KG1 (cell line): ENCODE results near the gene TRIM62.
A peak's percentile ranks its signal among the peaks of the same experiment; 100 is the strongest.
"Not testable (repeated sequence)": the region's sequence is repeated elsewhere in the genome, so short reads cannot be mapped to it uniquely, and the experiment has no call there.

Source experiments
- DNase-seq: peaks from one replicate; lab custom pipeline; 2025; lab: John Stamatoyannopoulos, UW

TRIM62 gene

DNA sequence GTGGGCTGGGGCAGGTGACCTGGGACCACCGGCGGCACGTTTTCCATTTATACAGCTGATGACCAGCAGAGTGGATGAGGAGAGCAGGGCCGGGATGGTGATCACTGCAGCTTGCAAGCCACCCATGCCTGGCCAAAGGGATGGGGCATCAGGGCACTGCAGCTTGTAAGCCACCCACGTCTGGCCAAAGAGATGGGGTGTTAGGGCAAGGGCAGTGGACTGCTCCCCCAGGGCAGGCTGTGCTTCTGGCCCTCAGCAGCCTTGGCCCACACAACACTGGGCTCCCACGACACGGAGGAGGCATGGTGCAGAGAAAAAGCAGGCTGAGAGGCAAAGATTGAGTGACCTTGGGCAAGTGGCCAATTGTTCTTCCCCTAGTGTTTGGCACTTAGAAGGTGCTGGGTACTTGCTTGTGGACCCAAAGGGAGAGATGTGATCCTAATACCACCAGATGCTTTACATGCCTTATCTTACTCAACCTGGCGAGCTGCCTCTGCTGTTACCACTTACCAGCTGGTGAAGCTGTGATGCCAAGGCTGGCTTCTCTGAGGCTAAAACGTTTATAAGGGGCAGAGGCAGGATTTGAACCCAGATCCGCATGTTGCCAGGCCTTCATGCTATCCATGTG is 48.3 kb downstream of the TRIM62 start:
- DNase-seq = no peak

DNA sequence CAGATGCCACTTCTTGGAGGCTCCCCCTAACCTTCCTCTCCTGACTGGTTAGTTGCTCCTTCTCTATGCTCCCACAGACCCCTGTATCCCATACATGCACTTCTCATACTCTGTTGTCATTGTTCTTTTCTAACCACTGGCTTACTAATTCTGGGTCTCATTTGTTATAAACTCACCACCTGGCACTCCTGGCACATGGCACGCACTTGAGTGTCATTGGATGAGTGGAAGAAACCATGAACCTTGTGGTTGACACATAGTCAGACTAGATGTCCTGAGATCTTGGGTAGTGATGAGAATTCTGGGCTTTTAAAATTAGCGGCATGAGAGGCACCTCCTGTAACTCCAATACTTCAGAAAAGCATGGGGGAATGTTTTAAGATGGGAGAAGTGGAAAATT is 49.3 kb downstream of the TRIM62 start:
- DNase-seq = no peak

DNA sequence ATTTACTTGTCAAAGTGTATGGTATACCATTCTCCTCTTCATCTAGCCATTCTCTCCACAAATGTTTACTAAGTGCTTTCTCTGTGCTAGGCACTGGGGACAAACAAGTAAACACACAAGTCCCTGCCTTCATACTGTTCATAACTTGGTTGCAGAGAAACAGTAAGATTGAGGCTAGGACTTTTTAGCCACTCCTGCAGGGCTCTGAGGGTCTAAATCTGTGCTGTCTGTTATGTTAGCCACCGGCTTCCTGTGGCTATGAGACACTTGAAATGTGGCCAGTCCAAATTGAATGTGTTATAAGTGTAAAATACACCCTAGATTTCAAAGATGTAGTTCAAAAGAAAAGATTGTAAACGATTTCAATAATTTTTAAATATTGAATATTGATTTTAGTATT is 50.7 kb downstream of the TRIM62 start:
- no peak for DNase-seq

DNA sequence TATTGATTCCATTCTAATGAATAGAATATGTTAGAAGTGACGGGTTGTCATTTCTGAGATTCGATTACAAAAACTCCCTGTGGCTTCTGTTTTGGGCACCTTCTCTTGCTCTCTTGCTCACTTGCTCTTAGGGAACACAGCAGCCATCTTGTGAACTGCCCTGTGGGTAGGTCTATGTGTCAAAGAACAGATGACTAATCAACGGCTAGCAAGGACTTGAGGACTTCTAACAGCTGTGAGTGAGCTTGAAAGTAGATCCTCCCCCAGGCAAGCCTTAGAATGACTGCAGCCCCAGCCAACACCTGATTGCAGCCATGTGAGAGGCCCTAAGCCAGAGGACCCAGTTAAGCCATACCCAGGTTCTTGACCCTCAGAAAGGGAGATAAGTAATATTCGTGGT is 51.5 kb downstream of the TRIM62 start:
- DNase-seq = no peak

DNA sequence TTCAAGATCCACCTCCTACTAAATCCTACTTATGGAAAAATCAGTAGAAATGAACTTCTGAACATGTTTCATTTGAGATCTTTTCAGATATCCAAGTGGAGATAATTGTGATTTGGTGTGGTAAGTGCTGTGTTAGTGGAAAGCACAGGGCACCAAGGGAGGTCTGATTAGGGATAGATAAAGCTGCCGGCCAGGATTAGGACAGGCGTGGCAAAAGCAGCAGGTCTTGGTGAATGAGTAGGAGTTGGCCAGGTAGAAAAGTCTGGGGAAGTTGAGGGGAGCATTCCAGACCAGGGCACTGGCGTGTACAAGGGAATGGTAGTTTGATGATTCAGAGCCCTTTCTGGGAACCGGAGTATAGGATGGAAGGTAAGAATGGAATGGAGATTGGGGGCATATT is 53.1 kb downstream of the TRIM62 start:
- DNase-seq = no peak

DNA sequence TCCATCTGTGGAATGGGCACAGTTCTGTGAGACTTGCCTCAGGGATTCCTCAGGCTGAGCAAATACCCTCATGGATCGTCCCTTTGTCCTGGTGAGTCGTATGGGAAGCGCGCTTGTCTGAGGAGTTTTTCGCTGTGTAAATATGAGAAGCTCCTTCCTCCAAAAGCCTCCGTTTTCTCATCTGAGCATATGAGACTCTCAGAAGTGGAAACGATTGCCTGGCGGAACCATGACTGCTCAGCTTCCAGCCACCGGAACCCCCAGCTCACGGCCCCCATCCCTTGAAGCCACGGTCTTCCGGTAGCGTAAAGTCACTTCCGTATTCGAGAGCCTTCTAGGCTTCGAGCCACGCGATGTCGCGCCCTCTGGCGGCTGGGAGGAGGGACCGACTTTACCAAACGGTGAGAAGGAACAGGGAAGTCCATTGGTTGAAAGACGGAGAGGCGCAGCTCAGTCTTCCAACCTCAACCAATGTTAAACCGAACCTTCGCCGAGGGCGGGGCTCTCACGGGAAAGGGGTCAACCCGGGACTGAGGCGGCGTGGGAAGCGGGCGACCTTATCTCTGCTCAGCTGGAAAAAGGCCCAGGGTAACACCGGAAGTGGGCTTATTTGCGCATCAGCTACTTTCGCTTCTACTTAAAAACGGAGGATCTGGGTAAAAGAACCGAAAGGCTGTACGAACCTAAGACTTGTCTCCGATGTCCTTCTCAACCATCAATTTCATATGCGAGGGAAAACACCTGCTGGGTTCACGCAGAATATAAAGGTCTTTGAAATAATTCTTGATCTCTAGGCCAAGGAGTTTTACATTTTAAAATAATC is 54.6 kb downstream of the TRIM62 start:
- DNase-seq = peak; percentile 99

DNA sequence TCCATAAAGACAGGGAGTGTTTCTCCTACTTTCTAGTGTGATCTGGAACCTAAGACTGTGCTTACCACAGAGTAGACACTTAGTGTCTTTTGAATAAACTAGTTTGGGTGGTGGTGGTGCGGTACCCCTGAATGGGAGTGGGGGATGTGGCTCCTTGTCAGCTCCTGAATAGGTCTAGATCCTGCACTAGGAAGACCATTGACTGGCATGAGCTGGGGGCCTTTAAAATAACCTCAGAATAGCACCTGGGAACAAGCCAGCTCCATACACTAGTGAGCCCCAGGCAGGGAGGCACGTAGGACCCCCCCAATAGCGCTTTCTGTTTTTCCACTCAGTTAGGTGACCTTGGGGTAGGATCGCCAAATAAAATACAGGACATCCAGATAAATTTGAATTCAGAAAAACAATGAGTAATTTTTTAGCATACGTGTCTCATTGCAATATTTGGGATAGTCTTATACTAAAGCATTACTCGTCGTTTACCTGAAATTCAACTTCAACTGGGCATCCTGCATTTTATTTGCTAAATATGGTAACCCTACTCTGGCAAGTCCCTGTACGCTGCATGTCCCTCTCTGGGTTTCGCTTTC is 55.3 kb downstream of the TRIM62 start:
- DNase-seq = no peak

DNA sequence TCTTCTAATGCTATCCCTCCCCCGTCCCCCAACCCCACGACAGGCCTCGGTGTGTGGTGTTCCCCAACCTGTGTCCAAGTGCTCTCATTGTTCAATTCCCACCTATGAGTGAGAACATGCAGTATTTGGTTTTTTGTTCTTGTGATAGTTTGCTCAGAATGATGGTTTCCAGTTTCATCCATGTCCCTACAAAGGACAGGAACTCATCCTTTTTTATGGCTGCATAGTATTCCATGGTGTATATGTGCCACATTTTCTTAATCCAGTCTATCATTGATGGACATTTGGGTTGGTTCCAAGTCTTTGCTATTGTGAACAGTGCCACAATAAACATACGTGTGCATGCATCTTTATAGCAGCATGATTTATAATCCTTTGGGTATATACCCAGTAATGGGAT is 57.2 kb downstream of the TRIM62 start:
- DNase-seq = not testable (repeated sequence)

DNA sequence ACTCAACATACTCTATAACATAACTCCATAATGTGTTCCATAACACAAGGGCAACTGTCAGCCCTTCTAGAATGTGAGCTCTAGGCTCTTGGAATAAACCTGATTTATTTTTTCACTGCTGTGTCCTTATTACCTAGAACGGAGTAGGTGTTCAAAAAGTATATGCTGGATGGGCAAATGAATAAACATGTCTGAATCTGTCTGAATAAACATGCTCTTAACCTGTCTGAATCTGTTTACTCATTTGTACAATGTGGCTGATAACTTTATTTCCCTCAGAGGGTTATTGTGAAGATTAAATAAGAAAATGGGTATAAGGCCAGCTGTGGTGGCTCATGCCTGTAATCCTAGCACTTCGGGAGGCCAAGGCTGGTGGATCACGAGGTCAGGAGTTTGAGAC is 58.6 kb downstream of the TRIM62 start:
- DNase-seq = no peak

DNA sequence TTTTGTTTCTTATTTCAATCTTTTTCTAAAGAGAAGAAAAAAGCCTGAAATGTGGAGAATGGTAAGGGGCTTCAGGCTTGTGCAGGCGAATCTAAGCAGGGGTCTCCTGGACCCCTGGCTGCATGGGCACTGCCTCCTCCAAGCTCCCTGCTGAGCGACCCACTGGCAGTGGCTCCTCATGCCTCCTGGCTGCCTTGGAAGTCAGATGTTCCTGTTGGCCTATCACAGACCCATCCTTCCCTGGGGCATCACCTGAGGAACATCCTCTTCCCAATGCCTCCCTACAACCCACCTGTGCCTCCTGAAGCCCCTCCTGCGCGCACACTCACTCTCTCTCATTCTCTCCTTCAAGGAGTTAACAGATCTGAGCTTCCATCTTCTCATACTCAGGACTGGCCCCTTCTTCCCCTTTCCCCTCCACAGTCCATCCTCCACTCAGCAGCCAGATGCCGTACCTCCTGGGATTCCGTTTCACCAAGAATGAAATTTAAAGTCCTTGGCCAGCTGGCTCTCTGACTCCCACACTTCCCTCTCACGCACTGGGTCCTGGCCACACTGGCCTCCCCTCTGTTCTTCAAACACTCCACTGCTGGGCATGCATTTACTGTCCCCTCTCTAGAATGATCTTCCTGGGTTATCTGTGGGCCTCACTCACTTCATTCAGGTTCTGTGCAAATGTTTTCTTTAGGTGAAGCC is 59.2 kb downstream of the TRIM62 start:
- no peak for DNase-seq

DNA sequence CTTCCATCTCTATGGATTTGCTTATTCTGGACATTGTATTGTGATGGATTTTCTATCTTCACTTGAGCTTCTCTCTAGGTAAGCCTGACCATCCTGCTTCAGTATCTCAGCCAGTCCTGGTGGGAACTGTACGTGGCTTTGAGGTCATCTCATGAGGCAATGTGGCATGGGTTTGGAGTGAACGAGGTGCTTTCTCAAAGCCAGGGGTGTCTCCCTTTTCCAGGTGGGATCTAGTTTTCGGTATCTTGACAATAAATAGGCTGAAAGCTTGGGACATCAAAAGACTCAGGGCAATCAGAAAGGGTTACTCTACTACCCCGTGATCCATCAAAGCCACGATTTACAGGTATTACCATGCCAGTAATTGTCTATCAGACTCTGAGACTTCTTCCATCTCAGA is 60.1 kb downstream of the TRIM62 start:
- DNase-seq = no peak

DNA sequence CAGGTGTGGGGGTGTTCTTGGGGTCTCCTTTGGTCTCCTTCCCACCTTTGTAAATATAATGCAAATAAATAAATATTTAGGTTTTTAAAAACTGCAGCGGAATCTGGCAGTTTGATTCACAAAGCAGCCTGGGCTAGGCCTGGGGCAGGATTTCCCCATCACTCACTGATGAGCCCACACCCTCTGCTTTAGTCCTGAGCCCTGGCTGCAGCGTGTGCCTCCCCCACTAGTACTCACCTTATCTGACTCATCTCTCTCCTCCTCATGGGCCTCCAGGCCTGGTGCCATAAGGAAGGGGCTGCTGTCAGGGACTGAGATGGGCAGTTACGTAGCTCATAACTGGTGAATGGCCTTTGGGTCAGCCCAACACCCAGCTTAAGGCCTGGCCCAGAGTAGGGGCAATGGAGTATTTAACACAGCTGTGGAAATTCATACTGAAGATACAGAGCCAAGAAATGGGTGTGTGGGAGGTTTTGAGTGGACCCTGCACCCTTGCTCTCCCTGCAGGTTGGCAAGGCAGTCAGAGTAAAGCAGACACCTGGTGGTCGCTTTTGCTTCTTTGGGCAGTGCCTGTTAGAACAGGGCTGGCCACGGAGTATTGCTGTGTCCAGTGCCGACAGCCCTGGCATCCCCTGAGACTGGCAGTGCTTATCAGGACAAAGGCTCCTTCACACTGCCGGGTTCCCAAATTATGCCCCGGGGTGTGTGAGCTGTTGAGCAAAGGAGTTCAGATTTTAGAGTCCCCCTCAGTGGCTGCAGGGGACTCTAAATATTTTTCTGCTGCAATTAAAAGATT is 61.2 kb downstream of the TRIM62 start:
- no peak for DNase-seq

DNA sequence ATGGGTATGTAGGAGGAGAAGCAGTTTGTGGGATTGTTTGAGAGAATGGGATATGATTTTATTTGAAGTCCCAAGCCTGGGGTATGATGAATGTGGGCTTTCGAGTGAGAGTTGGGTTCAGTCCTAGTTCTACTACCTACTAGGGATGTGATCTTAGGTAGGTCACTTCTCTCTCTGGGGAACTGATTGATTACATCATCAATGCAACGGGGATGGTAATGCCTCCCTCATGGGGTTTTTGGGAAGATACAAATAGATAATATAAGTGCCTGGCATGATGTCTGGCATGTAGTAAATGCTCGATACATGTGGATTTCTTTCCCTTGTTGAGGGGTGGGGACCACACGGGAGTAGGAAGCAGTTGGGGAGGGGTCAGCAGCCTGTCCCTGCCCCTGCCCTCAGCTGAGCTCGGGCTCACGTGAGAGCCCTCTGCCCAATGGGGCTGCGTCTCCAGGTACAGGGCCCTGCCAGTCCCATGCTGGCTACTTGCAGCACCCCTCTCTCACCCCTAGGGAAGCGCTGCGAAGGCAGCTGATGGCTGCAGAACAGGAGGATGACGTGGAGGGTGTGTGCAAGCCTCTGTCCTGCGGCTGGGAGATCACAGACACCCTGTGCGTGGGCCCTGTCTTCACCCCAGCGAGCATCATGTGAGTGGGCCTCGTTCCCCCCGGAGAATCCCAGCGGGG is 62.2 kb downstream of the TRIM62 start:
- no peak for DNase-seq

DNA sequence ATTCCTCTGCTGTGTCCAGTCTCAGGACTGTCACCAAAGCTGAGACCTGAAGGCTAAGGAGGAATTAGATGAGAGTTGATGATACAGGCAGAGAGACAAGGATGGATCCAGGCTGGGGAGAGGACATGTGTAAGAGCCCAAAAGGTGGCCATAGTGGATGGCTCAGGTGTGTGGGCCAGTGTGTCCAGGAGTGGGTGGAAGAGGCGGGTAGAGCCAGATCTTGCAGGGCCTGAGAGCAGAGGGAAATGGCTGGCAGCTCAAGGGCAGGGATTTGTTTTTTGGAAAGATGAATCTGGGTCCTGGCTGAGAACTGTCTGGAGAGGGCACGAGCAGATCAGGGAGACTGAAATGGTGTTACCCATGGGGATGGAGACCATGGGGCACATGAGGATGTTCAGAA is 62.8 kb downstream of the TRIM62 start:
- DNase-seq = no peak

DNA sequence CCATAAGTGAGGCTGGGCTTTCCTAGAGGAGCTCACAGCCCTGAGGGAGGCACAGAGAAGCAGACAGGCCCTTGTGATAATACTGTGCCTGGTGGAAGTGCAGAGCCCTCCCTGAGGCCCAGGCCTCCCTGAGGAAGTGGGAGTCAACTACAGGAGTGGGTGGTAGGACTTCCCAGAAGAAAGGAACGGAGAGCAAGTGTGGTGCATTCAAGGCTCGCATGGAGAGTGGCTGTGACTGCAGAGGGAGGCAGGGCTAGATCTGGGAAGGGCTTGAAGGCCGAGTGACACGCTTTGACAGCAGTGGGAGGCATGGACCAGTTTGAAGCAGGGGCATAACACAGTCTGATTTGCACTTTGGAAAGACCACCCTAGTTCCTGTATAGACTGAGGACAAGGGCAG is 63.6 kb downstream of the TRIM62 start:
- no peak for DNase-seq

DNA sequence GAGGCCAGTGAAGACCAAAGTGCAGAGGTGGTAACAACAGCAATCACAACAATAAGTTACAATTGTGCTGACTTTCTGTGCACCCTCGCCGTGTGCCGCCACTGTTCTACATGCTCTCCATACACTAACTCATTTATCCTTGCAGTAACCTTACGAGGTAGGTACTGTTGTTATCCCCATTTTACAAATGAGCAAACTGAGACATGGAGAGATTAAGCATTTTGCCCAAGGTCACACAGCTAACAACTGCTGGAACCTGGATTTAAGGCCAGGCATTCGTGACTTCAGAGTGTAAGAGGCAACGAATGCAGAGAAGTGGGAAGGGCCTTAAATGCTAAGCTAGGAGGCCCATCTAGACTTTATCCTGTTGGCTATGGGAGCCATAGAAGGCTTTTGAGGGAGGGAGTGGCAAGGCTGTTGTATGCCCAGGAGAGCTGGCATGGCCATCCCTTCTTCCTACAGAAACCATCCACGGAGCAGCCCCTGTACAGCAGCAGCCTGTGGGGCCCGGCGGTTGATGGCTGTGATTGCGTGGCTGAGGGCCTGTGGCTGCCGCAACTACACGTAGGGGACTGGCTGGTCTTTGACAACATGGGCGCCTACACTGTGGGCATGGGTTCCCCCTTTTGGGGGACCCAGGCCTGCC is 64.3 kb downstream of the TRIM62 start:
- no peak for DNase-seq

DNA sequence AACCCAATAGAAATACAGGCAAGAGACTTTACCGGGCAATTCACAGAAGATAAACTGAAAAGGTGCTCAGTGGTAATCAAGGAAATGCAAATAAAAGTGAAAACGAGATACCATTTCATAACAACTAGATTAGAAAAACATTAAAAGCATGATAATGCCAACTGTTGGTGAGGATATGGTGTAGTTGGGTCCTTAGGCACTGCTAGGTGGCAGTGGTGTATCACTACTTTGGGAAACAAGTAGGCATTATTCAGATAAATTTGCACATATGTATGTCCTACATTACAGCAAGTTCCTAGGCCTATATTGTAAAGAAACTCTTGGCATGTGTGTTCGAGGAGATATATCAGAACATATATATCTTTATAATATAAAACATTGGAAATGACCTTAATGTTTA is 69.9 kb downstream of the TRIM62 start:
- no peak for DNase-seq

DNA sequence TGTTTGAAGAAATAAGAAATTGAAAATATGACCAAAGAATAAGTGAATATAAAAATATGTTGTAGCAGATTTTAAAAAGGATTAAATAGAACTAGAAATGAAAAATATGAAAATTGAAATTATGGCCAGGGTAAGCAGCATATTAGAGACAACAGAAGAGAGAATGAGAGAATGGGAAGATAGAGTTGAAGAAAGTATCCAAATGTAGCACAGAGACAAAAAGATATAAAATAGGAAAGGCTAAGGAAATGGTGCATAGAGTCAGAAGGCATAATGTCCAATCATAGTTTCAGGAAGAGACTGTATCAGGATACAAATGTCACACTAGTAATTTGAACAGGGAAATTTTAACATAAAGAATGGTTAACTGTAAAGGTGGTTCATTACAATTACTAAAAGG is 71.4 kb downstream of the TRIM62 start:
- DNase-seq = no peak

DNA sequence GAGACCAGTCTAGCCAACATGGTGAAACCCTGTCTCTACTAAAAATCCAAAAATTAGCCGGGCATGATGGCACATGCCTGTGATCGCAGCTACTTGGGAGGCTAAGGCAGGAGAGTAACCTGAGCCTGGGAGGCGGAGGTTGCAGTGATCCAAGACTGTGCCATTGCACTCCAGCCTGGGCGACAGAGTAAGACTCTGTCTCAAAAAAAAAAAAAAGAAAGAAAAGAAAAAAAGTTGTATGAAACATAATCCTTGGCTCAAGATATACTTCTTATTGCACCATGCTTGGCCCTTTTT is 81.8 kb downstream of the TRIM62 start:
- not testable (repeated sequence) for DNase-seq

DNA sequence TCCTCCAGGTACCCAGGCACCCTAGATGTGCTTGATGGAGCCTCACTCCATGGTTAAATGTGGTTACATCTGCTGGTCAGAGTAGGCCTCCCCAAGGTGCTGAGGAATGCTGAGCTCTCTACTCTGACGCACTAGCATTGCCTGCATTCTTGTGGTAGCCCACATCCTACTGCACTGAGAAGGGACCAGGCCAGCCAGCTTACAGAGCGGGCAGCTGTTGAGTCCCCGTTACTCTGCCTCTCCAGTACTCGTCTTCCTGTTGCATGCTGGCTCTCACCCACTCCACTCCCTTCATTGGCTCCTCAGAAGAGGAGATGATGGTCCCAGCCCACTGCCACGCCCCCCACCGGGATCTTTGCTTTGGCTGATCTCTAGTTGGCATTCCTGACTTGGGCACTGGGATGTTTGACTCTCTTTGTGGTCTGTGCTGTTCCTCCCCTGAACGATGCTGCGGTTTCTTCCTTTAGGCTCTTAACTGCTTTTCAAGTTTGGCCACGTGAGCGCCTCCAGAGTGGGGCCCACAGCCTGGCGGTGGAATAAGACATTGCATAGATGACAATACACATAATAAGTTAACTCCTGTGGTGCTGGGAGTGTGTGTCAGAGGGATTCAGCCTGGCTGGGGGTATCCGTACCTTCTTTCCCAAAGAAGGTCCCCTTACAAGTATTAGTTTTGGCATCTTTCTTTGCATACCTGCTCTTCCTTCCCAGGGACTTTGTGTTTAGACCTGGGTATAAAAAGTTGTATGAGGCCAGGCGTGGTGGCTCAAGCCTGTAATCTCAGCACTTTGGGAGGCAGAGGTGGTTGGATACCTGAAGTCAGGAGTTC is 82.3 kb downstream of the TRIM62 start:
- DNase-seq = peak; percentile 83
